HG02678 (cell line): Measurements from ENCODE around the gene ZMIZ1.

Source experiments
- ATAC-seq: cut with Tn5 transposase; IDR thresholded peaks from one replicate; pipeline ENCODE4 v1.9.1; 2021; ENCODE audit warnings: mild to moderate bottlenecking, moderate library complexity; ENCODE audit not compliant: unreplicated experiment

ZMIZ1 gene

DNA sequence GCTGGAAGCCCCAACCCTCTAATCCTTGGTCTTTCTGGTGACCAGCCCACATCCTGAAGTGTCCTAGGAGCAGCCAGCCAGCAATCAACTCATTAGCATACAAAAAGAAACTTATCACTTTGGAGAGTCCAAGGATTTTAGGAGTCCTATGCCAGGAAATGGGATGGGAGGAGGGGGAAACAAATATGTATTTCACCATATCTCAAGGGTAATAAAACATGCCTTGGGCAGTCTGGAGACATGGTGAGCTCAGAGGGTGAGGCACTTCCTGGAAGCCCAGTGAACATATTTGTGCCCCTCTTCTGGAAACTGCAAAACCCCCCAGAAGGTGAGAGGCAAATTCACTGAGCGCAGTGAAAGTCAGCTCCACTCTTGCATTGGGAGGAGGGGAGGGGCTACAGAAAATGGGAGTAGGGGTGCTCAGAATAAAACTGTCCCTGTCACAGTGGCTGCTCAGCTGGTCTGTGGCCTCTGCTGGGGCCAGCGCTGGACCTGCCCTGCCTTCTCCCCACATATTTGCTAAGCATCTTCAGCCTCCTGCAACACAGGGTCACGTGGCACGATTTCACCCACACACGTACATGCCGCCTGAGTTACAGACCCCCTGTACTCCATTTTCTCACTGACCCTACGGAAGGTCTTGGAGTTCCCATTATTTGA lies 17.7 kb upstream of the ZMIZ1 start:
- no peak for ATAC-seq

DNA sequence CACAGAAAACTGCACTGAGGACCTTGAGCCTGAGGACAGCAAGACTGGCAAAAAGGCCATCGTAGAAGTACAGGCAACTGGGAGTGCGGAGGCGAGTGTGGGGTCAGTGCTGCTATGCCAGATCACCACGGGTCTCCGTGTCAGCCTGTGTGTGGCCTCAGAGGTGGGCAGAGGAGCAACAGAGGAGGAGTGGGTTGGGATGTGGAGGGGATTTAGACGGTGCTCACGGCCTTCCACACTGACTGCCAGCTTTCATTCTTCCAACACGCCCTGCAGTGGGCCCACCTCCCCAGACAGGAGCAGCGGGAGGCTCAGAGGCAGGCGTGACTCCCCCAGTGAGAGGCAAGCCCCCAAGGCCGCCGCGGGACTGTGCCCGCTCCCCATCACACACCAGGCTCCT lies 17.0 kb upstream of the ZMIZ1 start:
- ATAC-seq, result no peak

DNA sequence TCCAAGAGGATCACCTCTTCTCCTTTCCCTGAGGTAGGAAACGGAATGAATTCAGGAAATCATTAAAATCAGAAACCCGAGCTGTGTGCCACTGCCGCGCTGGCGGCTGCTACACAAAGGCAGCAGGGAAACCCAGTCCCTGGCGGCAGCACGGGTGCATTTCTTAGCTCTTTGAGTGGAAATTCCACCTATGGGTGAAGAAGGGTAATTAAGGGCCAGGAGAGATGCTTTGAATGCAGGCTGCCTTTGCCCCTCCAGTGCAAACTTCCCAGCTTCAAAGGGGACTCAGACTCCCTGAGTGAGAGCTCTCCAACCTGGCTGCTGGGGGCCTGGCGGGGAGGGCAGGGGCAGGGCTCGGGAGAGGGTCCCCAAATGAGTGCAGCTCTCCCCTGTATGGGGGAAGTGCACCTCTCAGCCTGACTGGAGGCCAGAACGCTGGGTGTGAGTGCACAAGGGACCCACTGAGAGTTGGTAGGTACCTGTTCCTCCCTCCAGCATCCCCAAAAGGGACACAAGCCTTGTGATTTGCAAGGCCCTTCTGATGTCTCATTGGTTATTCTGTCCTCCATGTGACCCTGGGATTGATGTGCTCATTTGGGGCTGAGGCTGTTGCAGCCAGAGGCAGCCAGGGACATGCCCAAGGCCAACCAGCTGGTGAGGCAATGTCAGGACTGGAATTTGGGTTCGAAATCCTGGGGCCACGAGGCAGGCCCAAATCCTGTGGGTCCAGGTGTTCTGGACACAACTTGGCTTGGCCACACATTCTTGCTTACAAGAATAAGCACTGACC lies 16.3 kb upstream of the ZMIZ1 start:
- ATAC-seq, result no peak

DNA sequence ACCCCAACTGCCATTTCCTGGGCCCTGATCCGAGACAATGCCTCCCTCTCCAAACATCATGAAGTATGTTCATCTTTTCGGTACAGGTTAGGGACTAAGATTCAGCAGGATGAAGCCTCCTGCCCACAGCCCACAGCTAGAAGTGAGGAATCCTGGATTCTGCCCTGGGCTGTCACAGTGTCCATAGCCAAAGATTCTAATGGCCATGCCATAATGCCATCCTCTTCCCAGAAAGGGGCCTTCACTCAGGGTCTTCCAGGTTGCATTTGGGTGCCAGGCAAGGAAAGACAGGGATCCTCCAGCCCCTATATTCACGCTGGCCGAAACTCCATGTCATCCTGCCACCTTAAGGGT lies 15.7 kb upstream of the ZMIZ1 start:
- no peak for ATAC-seq

DNA sequence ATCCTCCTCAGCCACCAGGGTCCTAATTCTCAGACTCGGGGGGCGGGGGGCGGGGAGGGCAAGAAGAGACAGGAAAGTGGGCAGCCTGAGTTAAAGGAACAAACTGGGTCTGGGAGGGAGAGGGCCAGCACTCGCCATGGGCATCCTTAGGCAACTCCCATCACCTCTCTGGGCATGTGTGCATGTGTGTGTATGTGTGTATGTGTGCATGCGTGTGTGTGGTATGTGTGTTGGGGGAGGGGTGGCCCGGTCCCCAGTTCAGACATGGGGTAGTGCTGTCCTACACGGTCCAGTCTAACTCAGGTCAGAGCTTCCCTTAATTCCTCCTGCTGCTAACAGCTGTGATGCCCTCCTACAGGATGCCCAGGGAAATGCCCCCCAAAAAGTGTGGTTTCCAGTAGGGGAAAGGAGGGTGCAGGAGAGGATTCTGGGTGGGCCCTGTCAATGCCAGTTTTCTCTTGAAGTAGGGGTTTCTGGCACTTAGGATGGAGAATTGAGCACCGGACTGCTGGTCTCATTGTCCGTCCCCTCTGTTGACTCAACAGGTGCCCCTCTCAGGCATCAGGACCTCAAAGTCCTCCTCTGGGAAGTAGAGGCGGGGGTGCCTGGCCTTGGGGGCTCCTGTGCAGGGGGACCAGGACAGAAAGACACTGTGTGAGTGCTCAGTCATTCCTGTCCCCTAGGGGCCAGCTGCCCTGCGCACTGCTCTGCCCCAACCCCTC lies 15.1 kb upstream of the ZMIZ1 start:
- no peak for ATAC-seq

GRCh38 chr10:79054203-79055099 lies 14.3 kb upstream of the ZMIZ1 start:
- no peak for ATAC-seq

DNA sequence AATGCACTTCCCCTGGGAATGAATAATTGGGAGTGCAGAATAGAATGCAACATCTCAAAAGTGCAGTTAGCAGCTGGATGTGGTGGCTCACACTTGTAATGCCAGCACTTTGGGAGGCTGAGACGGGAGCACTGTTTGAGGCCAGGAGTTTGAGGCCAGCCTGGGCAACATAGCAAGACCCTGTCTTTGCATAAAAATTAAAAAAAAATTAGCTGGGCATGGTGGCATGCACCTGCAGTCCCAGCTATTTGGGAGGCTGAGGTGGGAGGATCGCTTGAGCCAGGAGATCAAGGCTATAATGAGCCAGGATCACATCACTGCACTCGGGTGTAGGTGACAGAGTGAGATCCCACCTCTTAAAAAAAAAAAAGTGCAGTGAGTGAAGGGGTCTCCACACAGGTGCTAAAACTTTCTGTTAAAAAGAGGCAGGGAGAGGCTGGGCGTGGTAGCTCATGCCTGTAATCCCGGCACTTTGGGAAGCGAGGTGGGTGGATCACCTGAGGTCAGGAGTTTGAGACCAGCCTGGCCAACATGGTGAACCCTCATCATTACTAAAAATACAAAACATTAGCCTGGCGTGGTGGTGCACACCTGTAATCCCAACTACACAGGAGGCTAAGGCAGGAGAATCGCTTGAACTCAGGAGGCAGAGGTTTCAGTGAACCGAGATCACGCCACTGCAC lies 13.5 kb upstream of the ZMIZ1 start:
- no peak for ATAC-seq

- ATAC-seq, result no peak
Observed at GRCh38 chr10:79055892-79056291, 12.9 kb upstream of the ZMIZ1 start.

- ATAC-seq, result no peak
Observed at GRCh38 chr10:79056361-79056735, 12.4 kb upstream of the ZMIZ1 start.

DNA sequence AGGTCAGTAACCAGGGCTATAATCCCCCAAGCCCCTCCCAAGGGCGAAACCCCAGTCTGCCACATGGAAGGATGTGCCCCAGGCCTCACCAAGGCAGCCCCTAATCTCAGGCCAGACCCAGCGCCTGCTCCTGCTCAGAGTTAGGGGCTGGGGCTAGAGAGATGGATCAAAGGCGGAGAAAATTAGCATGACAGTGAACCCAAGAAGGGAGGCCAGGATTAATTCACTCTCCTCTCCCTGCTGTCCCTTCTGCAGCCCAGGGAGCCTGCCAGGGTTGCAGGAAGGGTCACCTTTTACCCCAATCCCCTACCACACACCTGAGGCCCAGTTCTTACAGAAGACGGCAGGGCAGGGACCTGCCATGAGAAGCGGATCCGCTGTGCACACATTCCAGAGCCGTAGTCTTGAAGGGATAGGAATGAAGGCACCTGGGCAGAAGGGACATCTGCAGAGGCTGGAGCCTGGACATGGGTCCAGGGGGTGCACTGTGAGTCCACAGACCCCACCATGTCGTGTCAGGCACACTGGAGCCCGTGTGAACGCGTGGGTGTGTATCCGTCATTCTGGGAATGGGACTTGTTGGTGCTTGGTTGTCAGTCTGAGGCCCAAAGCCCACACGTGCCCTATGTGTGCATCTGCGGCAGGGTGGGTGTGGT lies 11.9 kb upstream of the ZMIZ1 start:
- no peak for ATAC-seq

DNA sequence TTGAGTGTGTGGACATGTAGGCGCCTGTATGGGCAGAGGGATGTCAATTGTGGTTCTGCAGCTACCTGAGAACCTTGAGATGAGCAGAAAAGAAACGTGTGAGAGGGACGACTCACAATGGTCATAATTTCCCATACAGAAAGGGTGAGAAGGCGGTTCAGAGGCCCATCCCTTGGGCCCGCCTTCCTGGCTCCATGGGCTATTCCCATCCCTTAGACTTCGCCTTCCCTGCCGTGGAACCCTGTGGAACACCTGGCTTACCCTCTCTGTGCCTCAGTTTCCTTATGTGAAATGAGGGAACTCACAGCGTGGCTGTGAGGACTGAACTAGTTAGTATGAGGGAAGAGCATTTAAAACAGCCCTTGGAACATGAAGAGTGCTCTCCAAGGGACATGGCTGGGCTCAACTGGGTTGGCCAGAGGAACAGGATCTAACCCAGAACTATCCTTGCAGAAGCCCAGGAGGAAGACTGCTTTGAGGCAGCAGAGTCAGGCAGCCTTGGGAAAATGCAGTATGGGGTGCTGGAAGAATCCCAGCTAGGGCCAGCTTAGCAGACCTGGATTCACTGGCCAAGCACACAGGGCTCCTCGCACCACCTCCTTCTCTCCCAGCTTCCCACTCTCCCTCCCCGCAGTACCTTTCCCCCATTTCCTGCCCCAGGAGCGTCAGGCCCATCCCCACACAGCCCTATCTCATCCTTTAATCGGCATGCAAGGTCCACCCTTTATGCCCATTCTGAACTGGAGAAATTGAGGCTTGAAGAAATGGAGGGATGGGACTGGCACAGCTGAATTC lies 11.1 kb upstream of the ZMIZ1 start:
- ATAC-seq, result no peak

- no peak for ATAC-seq
Observed at GRCh38 chr10:79058899-79059841, 9.6 kb upstream of the ZMIZ1 start.

GRCh38 chr10:79059859-79060379 lies 8.8 kb upstream of the ZMIZ1 start:
- ATAC-seq, result no peak

GRCh38 chr10:79060641-79061255 lies 8.0 kb upstream of the ZMIZ1 start:
- ATAC-seq, result no peak

GRCh38 chr10:79061441-79062315 lies 7.1 kb upstream of the ZMIZ1 start:
- ATAC-seq, result no peak

GRCh38 chr10:79063071-79063491 lies 5.7 kb upstream of the ZMIZ1 start:
- no peak for ATAC-seq
